Mesothelial cell of epicardium (in vitro differentiated cells): ENCODE results near the gene MAPK6. TPM values are rescaled to one million over a fixed set of nuclear protein-coding genes. Genes with fewer than 3 reads are reported as not detected.

Experiments used
- DNase-seq, 2 experiments: peaks; one replicate each; pipeline ENCODE4 v3.0.0; 2021; ENCODE audit warnings: low spot score in 2 of 2; ENCODE audit not compliant: unreplicated experiment in 2 of 2
- H3K27ac Mint-ChIP-seq: 2 replicates; pipeline ENCODE4 v1.8.0; 2021; ENCODE audit warnings: mixed read lengths
- H3K27me3 Mint-ChIP-seq: 2 replicates; pipeline ENCODE4 v1.8.0; 2021; ENCODE audit warnings: low read depth, mixed read lengths
- H3K36me3 Mint-ChIP-seq: 2 replicates; pipeline ENCODE4 v1.8.0; 2021; ENCODE audit warnings: mixed read lengths
- H3K4me1 Mint-ChIP-seq: 2 replicates; pipeline ENCODE4 v1.8.0; 2021; ENCODE audit warnings: mixed read lengths
- H3K4me3 Mint-ChIP-seq: 2 replicates; pipeline ENCODE4 v1.8.0; 2021; ENCODE audit warnings: mild to moderate bottlenecking, moderate library complexity, mixed read lengths
- H3K9me3 Mint-ChIP-seq: 2 replicates; pipeline ENCODE4 v1.8.0; 2021; ENCODE audit warnings: mixed read lengths
- total RNA-seq: library from RNA; stranded (reverse); gene quantifications from 3 replicates; pipeline ENCODE4 v1.2.1, GENCODE V29; 2021
- TF ChIP-seq, protein P1 (sequence below): fragments of 200-600 bp; sonication (generic); IDR thresholded peaks from one replicate; pipeline ENCODE4 v1.5.0; 2021; ENCODE audit warnings: antibody characterized with exemption; ENCODE audit not compliant: unreplicated experiment

Gene MAPK6
- total RNA-seq, 1 donor from 2014 or later: 57.4 TPM

GRCh38 chr15:52020221-52021085 lies 1.4 kb downstream of the MAPK6 start:
- peaks cover 32% of the 10 kb centered on the region for H3K4me1 Mint-ChIP-seq
- H3K27ac Mint-ChIP-seq: peak overlapping the region; percentile 96
- no peaks in the 10 kb centered on the region for H3K27me3 Mint-ChIP-seq
- peak overlapping the region; percentile 85 for H3K4me3 Mint-ChIP-seq
- no peaks in the 10 kb centered on the region for H3K9me3 Mint-ChIP-seq
- TF ChIP-seq, protein P1, sequence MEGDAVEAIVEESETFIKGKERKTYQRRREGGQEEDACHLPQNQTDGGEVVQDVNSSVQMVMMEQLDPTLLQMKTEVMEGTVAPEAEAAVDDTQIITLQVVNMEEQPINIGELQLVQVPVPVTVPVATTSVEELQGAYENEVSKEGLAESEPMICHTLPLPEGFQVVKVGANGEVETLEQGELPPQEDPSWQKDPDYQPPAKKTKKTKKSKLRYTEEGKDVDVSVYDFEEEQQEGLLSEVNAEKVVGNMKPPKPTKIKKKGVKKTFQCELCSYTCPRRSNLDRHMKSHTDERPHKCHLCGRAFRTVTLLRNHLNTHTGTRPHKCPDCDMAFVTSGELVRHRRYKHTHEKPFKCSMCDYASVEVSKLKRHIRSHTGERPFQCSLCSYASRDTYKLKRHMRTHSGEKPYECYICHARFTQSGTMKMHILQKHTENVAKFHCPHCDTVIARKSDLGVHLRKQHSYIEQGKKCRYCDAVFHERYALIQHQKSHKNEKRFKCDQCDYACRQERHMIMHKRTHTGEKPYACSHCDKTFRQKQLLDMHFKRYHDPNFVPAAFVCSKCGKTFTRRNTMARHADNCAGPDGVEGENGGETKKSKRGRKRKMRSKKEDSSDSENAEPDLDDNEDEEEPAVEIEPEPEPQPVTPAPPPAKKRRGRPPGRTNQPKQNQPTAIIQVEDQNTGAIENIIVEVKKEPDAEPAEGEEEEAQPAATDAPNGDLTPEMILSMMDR: no peak
- H3K36me3 Mint-ChIP-seq: no peaks in the 10 kb centered on the region
- DNase-seq: no peak

DNA sequence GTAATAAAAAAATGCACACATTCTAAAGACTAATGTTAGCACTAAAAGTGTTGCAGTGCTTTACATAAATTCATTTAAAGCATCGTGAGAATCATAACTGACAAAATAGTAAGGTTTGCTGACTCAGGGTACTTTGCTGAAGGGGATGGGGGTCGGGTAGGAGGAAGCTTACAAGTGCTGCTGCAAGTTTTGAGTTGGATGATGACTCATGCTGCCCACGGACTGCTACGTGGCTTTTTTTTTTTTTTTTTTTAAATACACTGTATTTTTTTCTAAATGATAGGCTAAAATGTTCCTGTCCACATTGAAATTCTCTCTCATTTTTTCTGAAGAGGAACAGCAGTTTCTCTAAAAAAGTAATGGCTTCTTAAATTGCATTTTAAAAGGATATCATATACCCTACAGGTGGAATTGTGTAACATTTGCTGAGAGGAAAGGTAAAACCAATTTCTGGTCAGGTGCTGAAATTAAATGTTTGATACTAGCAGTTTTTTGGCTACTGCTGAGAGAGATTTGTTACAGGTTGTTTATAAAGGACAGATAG lies 2.2 kb downstream of the MAPK6 start:
- Mint-ChIP-seq H3K4me3 (peak overlapping the region; percentile 85), H3K36me3 (no peaks in the 10 kb centered on the region), H3K27me3 (no peaks in the 10 kb centered on the region), H3K9me3 (no peaks in the 10 kb centered on the region), H3K4me1 (peaks cover 36% of the 10 kb centered on the region), H3K27ac (peak overlapping the region; percentile 96)
- TF ChIP-seq, protein P1: no peak
- no peak for DNase-seq

DNA sequence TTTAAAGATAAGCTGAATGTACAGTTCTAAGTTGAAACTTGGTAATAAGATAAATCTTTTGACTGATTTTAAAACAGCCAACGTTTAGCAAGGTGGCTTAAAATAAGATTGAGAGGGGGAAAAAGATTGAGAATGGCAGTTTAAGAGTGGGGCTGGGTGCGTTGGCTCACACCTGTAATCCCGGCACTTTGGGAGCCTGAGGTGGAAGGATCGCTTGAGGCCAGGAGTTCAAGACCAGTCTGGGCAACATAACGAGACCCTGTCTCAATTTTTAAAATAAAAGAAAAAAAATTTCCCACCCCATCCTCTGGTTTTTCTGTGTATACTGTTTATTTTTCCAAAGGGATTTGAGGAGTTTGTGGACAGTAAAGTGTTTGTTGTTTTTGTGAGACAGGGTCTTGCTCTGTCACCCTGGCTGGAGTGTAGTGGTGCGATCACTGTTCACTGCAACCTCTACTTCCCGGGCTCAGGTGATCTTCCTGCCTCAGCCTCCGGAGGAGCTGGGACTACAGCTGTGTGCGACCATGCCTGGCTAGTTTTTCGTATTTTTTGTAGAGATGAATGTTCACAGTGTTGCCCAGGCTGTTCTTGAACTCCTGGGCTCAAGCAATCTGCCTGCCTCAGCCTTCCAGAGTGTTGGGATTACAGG lies 3.0 kb downstream of the MAPK6 start:
- Mint-ChIP-seq H3K27ac (peak overlapping the region; percentile 61), H3K4me3 (no peak overlapping the region), H3K36me3 (no peaks in the 10 kb centered on the region), H3K4me1 (peaks cover 36% of the 10 kb centered on the region), H3K9me3 (no peaks in the 10 kb centered on the region), H3K27me3 (no peaks in the 10 kb centered on the region)
- DNase-seq: no peak
- TF ChIP-seq, protein P1: no peak

DNA sequence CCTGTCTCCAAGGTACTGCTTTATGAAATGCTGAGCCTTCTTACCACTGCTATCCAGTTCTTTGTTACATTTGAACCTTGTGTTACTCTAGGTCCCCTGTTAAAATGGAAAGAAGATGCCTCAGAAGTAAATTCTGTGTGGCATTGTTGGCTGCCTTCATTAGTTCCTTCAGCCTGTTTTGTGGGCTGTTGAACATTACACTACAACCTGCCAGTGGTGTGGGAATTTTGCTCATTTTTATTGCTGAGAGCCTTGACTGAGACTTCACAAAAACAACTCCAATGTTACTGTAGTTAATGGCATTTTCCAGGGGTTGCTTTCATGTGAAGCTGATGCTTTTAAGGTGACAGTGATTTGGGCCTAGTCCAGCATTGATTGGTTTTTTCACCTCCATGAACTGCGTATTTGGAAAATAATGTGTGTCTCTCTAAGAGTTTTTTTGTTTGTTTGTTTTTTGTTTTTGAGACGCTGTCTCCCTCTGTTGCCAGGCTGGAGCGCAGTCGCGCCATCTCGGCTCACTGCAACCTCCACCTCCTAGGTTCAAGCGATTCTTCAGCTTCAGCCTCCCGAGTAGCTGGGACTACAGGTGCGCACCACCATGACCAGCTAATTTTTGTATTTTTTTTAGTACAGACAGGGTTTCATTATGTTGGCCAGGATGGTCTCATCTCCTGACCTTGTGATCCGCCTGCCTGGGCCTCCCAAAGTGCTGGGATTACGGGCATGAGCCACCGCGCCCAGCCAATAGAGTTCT lies 4.3 kb downstream of the MAPK6 start:
- Mint-ChIP-seq H3K4me3 (no peak overlapping the region), H3K27ac (peak overlapping the region; percentile 48), H3K36me3 (peaks cover 4% of the 10 kb centered on the region)

More for the DNA sequence above, 4.3 kb downstream of the MAPK6 start:
- Mint-ChIP-seq H3K9me3 (no peaks in the 10 kb centered on the region), H3K27me3 (no peaks in the 10 kb centered on the region), H3K4me1 (peaks cover 34% of the 10 kb centered on the region)
- TF ChIP-seq, protein P1: no peak
- no peak for DNase-seq
